Astrocyte (in vitro differentiated cells and primary cell): ENCODE results near the gene FADS2. TPM values are rescaled to one million over a fixed set of nuclear protein-coding genes. Genes with fewer than 3 reads are reported as not detected.
A peak's percentile ranks its signal among the peaks of the same experiment; 100 is the strongest.

Experiments used
- DNase-seq: peaks from one replicate; pipeline ENCODE4 v3.0.0-alpha.2; 2010; ENCODE audit warnings: low read depth
- FAIRE-seq: peaks from 2 replicates; lab custom pipeline; 2011; peaks lifted over from hg19 to GRCh38; lab: Jason Lieb, UNC
- H2AFZ ChIP-seq: 2 replicates; pipeline ENCODE4 v1.6.0; 2012; ENCODE audit warnings: low read depth, low read length, inconsistent platforms
- H3K27ac ChIP-seq: 2 replicates; pipeline ENCODE4 v1.5.1; 2011; ENCODE audit warnings: low read depth, low read length, inconsistent platforms
- H3K27me3 ChIP-seq: 2 replicates; pipeline ENCODE4 v1.6.0; 2011; ENCODE audit warnings: low read length, inconsistent platforms; ENCODE audit not compliant: insufficient read depth
- H3K36me3 ChIP-seq: 2 replicates; pipeline ENCODE4 v1.5.1; 2011; ENCODE audit warnings: low read length, inconsistent platforms; ENCODE audit not compliant: insufficient read depth
- H3K4me1 ChIP-seq: 2 replicates; pipeline ENCODE4 v1.5.1; 2011; ENCODE audit warnings: low read length, inconsistent platforms; ENCODE audit not compliant: insufficient read depth
- H3K4me2 ChIP-seq: 2 replicates; pipeline ENCODE4 v1.6.0; 2012; ENCODE audit warnings: low read length, inconsistent platforms
- H3K4me3 ChIP-seq: 2 replicates; pipeline ENCODE4 v1.5.1; 2011; ENCODE audit warnings: low read depth, mild to moderate bottlenecking, low read length, inconsistent platforms; ENCODE audit not compliant: insufficient read depth
- H3K79me2 ChIP-seq: 2 replicates; pipeline ENCODE4 v1.6.0; 2012; ENCODE audit warnings: mild to moderate bottlenecking, low read length, inconsistent platforms; ENCODE audit not compliant: insufficient read depth
- H3K9ac ChIP-seq: 2 replicates; pipeline ENCODE4 v1.6.0; 2012; ENCODE audit warnings: mild to moderate bottlenecking, low read length, inconsistent platforms
- H3K9me3 ChIP-seq: 2 replicates; pipeline ENCODE4 v1.5.1; 2012; ENCODE audit warnings: low read depth, mild to moderate bottlenecking, low read length, inconsistent platforms; ENCODE audit not compliant: insufficient read depth
- H4K20me1 ChIP-seq: 2 replicates; pipeline ENCODE4 v1.6.0; 2012; ENCODE audit warnings: low read length, inconsistent platforms; ENCODE audit not compliant: insufficient read depth
- H3K27ac Mint-ChIP-seq: one replicate; pipeline ENCODE4 v1.8.0; 2021; ENCODE audit warnings: mild to moderate bottlenecking, mixed read lengths; ENCODE audit not compliant: unreplicated experiment
- H3K27me3 Mint-ChIP-seq: one replicate; pipeline ENCODE4 v1.8.0; 2021; ENCODE audit warnings: low read depth, mixed read lengths; ENCODE audit not compliant: unreplicated experiment
- H3K36me3 Mint-ChIP-seq: one replicate; pipeline ENCODE4 v1.8.0; 2021; ENCODE audit warnings: low read depth, mixed read lengths; ENCODE audit not compliant: unreplicated experiment
- H3K4me1 Mint-ChIP-seq: one replicate; pipeline ENCODE4 v1.8.0; 2021; ENCODE audit warnings: low read depth, mixed read lengths; ENCODE audit not compliant: unreplicated experiment
- H3K4me3 Mint-ChIP-seq: one replicate; pipeline ENCODE4 v1.8.0; 2021; ENCODE audit warnings: mild to moderate bottlenecking, moderate library complexity, mixed read lengths; ENCODE audit not compliant: unreplicated experiment
- H3K9me3 Mint-ChIP-seq: one replicate; pipeline ENCODE4 v1.8.0; 2021; ENCODE audit warnings: mild to moderate bottlenecking, mixed read lengths; ENCODE audit not compliant: unreplicated experiment
- EZH2 ChIP-seq: IDR thresholded peaks from 2 replicates; pipeline ENCODE4 v1.6.1; 2012; ENCODE audit warnings: mild to moderate bottlenecking, low read length, inconsistent platforms; ENCODE audit not compliant: insufficient read depth
- total RNA-seq: library from RNA; stranded (reverse); gene quantifications from 2 replicates; pipeline ENCODE4 v1.2.1, GENCODE V29; 2021
- TF ChIP-seq, protein P1 (sequence below): IDR thresholded peaks from 2 replicates; pipeline ENCODE4 v1.5.1; 2011; ENCODE audit warnings: low read depth, mild to moderate bottlenecking, inconsistent platforms, low read length, moderate library complexity; ENCODE audit not compliant: insufficient read depth

The FADS2 gene
- total RNA-seq, 1 donor from 2014 or later = 287 TPM

DNA sequence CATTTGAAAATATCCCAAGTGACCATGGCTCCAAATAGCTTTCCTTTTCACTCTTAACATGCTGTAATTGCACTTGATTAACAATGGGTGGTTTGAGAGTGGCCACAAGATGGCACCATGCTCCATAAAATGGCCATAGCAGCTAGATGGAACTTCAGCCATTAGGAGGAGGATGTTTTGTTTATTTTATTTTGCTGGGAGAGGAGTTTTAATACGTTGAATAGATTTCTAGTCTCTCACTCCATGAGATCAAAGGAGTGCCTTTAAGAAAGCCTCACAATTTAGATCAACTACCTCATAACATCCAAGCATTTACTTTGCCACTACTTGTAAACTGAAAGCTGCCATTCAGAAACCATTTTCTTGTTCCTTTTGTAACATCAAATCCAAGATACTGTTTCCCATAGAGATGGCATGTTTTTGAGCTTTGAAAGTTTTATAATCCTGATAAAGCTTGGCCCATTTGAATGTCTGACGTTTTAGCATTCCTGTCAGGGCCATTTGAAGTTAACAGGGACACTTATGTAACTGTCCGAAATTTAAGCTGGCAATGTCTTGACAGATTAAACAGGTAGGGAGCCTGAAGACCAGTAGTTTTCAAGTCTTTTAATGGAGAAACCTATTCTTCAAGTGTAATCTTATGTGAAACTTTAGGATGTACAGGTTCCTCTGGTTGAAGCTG is 30.7 kb upstream of the FADS2 start:
- peaks cover 1% of the 10 kb centered on the region for H3K36me3 Mint-ChIP-seq
- H3K4me3 ChIP-seq = no peak overlapping the region
- no peak overlapping the region for H2AFZ ChIP-seq

DNA sequence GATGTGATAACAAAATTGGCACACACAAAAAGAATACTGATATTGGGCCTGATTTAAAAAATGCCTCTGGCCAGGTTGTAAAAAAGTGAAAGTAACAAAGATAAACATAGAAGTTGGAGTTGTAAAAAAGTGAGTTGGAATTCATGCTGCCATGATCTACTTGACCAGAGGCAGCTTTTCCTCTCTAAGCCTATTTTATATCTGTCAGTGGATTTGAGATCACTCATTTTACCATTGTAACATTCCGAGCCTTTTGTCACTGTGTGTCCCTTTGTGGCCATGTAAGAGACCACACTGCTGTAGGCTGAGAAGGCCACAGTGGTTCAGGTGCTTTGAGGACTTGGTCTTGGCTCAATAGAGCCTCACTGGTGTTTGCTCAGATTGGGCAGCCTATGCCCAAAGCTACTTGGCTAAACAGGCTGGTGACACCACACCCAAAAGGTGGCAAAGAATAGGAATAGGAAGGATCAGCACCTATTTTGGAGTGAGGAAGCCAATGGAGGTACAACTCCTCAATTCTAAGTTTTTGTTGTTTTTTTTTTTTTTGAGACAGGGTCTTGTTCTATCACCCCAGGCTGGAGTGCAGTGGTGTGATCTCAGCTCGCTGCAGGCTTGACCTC is 28.3 kb upstream of the FADS2 start:
- no peaks in the 10 kb centered on the region for H3K9me3 ChIP-seq
- H3K9ac ChIP-seq = no peak overlapping the region
- H2AFZ ChIP-seq = no peak overlapping the region
- peaks cover 10% of the 10 kb centered on the region for H4K20me1 ChIP-seq
- no peaks in the 10 kb centered on the region for H3K4me1 Mint-ChIP-seq
- no peak for DNase-seq
- H3K27ac Mint-ChIP-seq = no peak overlapping the region
- no peaks in the 10 kb centered on the region for H3K27me3 ChIP-seq
- TF ChIP-seq, protein P1, sequence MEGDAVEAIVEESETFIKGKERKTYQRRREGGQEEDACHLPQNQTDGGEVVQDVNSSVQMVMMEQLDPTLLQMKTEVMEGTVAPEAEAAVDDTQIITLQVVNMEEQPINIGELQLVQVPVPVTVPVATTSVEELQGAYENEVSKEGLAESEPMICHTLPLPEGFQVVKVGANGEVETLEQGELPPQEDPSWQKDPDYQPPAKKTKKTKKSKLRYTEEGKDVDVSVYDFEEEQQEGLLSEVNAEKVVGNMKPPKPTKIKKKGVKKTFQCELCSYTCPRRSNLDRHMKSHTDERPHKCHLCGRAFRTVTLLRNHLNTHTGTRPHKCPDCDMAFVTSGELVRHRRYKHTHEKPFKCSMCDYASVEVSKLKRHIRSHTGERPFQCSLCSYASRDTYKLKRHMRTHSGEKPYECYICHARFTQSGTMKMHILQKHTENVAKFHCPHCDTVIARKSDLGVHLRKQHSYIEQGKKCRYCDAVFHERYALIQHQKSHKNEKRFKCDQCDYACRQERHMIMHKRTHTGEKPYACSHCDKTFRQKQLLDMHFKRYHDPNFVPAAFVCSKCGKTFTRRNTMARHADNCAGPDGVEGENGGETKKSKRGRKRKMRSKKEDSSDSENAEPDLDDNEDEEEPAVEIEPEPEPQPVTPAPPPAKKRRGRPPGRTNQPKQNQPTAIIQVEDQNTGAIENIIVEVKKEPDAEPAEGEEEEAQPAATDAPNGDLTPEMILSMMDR = no peak
- TF ChIP-seq EZH2 = no peak
- no peak overlapping the region for H3K4me2 ChIP-seq
- no peaks in the 10 kb centered on the region for H3K27me3 Mint-ChIP-seq
- H3K4me1 ChIP-seq = peaks cover 5% of the 10 kb centered on the region
- no peak for FAIRE-seq
- H3K4me3 Mint-ChIP-seq = no peak overlapping the region
- H3K79me2 ChIP-seq = peaks cover 51% of the 10 kb centered on the region
- H3K36me3 Mint-ChIP-seq = peaks cover 12% of the 10 kb centered on the region
- H3K36me3 ChIP-seq = peaks cover 24% of the 10 kb centered on the region
- H3K9me3 Mint-ChIP-seq = no peaks in the 10 kb centered on the region
- no peak overlapping the region for H3K4me3 ChIP-seq
- no peak overlapping the region for H3K27ac ChIP-seq

More for the DNA sequence above, 30.7 kb upstream of the FADS2 start:
- TF ChIP-seq, protein P1 = peak; percentile 97
- TF ChIP-seq EZH2 = no peak
- Mint-ChIP-seq H3K27me3 (no peaks in the 10 kb centered on the region), H3K4me3 (no peak overlapping the region), H3K4me1 (peaks cover 2% of the 10 kb centered on the region), H3K27ac (no peak overlapping the region), H3K9me3 (no peaks in the 10 kb centered on the region)
- peak; percentile 13 for FAIRE-seq
- H3K36me3 ChIP-seq = peaks cover 10% of the 10 kb centered on the region
- H3K27me3 ChIP-seq = no peaks in the 10 kb centered on the region
- no peak overlapping the region for H3K27ac ChIP-seq
- peak; percentile 64 for DNase-seq
- peak overlapping the region; percentile 25 for H3K9ac ChIP-seq
- no peaks in the 10 kb centered on the region for H3K9me3 ChIP-seq
- H3K4me2 ChIP-seq = peak overlapping the region; percentile 33
- H3K4me1 ChIP-seq = no peaks in the 10 kb centered on the region
- peaks cover 74% of the 10 kb centered on the region for H3K79me2 ChIP-seq
- H4K20me1 ChIP-seq = peaks cover 4% of the 10 kb centered on the region
